A549 (cell line): ENCODE results near the gene ACTR2.

Experiments used
- BCL3 ChIP-seq: fragments of >200 bp; sonication (Bioruptor Twin); formaldehyde crosslinking; IDR thresholded peaks from 3 replicates; pipeline ENCODE4 v1.6.1; 2016
- CTCF ChIP-seq: fragments of >200 bp; sonication (Bioruptor Twin); formaldehyde crosslinking; IDR thresholded peaks from 3 replicates; pipeline ENCODE4 v1.5.1; 2016
- ELK1 ChIP-seq: fragments of 150-350 bp; IDR thresholded peaks from 2 replicates; pipeline ENCODE4 v1.6.1; 2014; ENCODE audit warnings: low read depth, mild to moderate bottlenecking, low read length
- KDM5A ChIP-seq: fragments of 200-600 bp; sonication (generic); IDR thresholded peaks from 2 replicates; pipeline ENCODE4 v1.6.1; 2016; ENCODE audit warnings: antibody characterized with exemption, mild to moderate bottlenecking
- MYC ChIP-seq: IDR thresholded peaks from 2 replicates; pipeline ENCODE4 v1.6.1; 2012; ENCODE audit warnings: mild to moderate bottlenecking, inconsistent platforms, low read length, improper control_type of control experiment, borderline replicate concordance
- POLR2A ChIP-seq: IDR thresholded peaks from 2 replicates; pipeline ENCODE4 v1.6.1; 2012; ENCODE audit warnings: mild to moderate bottlenecking, low read length
- USF2 ChIP-seq: fragments of 450-650 bp; IDR thresholded peaks from 2 replicates; pipeline ENCODE4 v1.6.1; 2014; ENCODE audit warnings: antibody characterized with exemption

- TF ChIP-seq CTCF: no peak
- no peak for TF ChIP-seq BCL3
- no peak for TF ChIP-seq KDM5A
- TF ChIP-seq POLR2A: no peak
- no peak for TF ChIP-seq USF2
- TF ChIP-seq ELK1: no peak
- TF ChIP-seq MYC: no peak
Observed at GRCh38 chr2:65231121-65231520, 3.5 kb downstream of the ACTR2 start.
